Tibial nerve (tissue), 4 donors: ENCODE data around the gene FBXW7. TPM values are rescaled to one million over a fixed set of nuclear protein-coding genes. Genes with fewer than 3 reads are reported as not detected.
A peak's percentile ranks its signal among the peaks of the same experiment; 100 is the strongest.
"Not testable (repeated sequence)": the region's sequence is repeated elsewhere in the genome, so short reads cannot be mapped to it uniquely, and the experiment has no call there.

Source experiments
- DNase-seq, 2 donors: peaks; one replicate each; pipeline ENCODE4 v3.0.0-alpha.2; 2019; ENCODE audit warnings: low spot score in 2 of 2
- H3K27ac ChIP-seq, 4 donors: fragments of 200-600 bp; sonication (generic) in 3 of 4; one replicate each; pipeline ENCODE4 v1.5.1; 2017 to 2019; ENCODE audit warnings: mild to moderate bottlenecking in 1 of 4
- H3K27me3 ChIP-seq, 2 donors: fragments of 200-600 bp; sonication (generic) in 1 of 2; one replicate each; pipeline versions ENCODE4 v1.5.1 to v1.6.0; 2017 to 2019
- H3K36me3 ChIP-seq, 3 donors: fragments of 200-600 bp; sonication (generic); one replicate each; pipeline ENCODE4 v1.5.1; 2018 to 2019
- H3K4me1 ChIP-seq, 4 donors: fragments of 200-600 bp; sonication (generic) in 3 of 4; one replicate each; pipeline ENCODE4 v1.5.1; 2017 to 2019
- H3K4me3 ChIP-seq, 4 donors: fragments of 200-600 bp; sonication (generic) in 3 of 4; one replicate each; pipeline ENCODE4 v1.5.1; 2017 to 2019; ENCODE audit warnings: mild to moderate bottlenecking in 1 of 4, moderate library complexity in 1 of 4
- H3K9me3 ChIP-seq, 4 donors: fragments of 200-600 bp; sonication (generic) in 3 of 4; one replicate each; pipeline ENCODE4 v1.5.1; 2017 to 2019
- EP300 ChIP-seq, 2 donors: sonication (generic); formaldehyde crosslinking; IDR thresholded peaks; one replicate each; pipeline ENCODE4 v1.6.1; 2017; ENCODE audit warnings: antibody characterized with exemption in 2 of 2, mild to moderate bottlenecking in 1 of 2
- POLR2A ChIP-seq, 2 donors: fragments of 450-650 bp; IDR thresholded peaks; one replicate each; pipeline ENCODE4 v1.6.1; 2017; ENCODE audit warnings: antibody characterized with exemption in 2 of 2, mild to moderate bottlenecking in 2 of 2, moderate library complexity in 2 of 2
- WGBS, 2 donors: methylation state at CpG; one replicate each; pipeline ENCODE4 v1.1.5; 2018; 5-methylcytosine and 5-hydroxymethylcytosine counted together
- total RNA-seq, 4 donors: library from RNA; depleted of rRNA; stranded (reverse); fragments of >200 nt; gene quantifications; one replicate each; pipeline ENCODE4 v1.1.0, GENCODE V29; 2016
- TF ChIP-seq, protein P1 (sequence below), 5 experiments: fragments of 200-600 bp in 3 of 5; fragments of 450-650 bp in 2 of 5; sonication (generic) in 3 of 5; IDR thresholded peaks; one replicate each; pipeline ENCODE4 v1.5.1; 2016 to 2019; ENCODE audit warnings: antibody characterized with exemption in 5 of 5, mild to moderate bottlenecking in 3 of 5, moderate library complexity in 2 of 5

FBXW7 gene
- total RNA-seq, 4 donors from 2014 or later: 40.8 to 85.7 (median 62.1) TPM

DNA sequence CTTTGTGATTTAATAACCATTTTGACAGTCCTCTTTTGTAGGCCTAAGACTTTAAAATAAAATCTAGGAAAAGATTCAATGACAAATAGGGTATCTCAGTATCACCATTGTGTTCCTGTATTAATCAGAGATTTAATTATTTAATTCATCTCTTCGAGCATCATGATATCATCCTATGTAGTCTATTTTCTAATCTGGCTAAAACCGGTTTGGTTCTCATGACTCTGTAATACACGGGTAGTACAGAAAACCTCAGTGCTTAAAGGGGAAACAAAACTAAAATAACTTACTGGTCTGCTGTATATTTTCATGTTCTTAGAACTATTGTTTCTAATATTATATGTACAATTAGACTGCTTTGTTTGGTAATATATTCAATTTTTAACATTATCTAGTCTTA lies 23.7 kb upstream of the FBXW7 start:
- Histone ChIP-seq H3K9me3 (no peaks in the 10 kb centered on the region), H3K4me1 (no peaks in the 10 kb centered on the region), H3K27ac (no peak overlapping the region), H3K36me3 (no peaks in the 10 kb centered on the region), H3K4me3 (no peak overlapping the region), H3K27me3 (no peaks in the 10 kb centered on the region)
- WGBS, 2 donors: 29 to 36% methylated on average over 3 of the region's 3 CpGs
- TF ChIP-seq, protein P1, sequence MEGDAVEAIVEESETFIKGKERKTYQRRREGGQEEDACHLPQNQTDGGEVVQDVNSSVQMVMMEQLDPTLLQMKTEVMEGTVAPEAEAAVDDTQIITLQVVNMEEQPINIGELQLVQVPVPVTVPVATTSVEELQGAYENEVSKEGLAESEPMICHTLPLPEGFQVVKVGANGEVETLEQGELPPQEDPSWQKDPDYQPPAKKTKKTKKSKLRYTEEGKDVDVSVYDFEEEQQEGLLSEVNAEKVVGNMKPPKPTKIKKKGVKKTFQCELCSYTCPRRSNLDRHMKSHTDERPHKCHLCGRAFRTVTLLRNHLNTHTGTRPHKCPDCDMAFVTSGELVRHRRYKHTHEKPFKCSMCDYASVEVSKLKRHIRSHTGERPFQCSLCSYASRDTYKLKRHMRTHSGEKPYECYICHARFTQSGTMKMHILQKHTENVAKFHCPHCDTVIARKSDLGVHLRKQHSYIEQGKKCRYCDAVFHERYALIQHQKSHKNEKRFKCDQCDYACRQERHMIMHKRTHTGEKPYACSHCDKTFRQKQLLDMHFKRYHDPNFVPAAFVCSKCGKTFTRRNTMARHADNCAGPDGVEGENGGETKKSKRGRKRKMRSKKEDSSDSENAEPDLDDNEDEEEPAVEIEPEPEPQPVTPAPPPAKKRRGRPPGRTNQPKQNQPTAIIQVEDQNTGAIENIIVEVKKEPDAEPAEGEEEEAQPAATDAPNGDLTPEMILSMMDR (IDR thresholded peaks at IDR 0.05): no peak
- TF ChIP-seq EP300 (IDR thresholded peaks at IDR 0.05): no peak
- TF ChIP-seq POLR2A (IDR thresholded peaks at IDR 0.05): no peak
- no peak for DNase-seq

DNA sequence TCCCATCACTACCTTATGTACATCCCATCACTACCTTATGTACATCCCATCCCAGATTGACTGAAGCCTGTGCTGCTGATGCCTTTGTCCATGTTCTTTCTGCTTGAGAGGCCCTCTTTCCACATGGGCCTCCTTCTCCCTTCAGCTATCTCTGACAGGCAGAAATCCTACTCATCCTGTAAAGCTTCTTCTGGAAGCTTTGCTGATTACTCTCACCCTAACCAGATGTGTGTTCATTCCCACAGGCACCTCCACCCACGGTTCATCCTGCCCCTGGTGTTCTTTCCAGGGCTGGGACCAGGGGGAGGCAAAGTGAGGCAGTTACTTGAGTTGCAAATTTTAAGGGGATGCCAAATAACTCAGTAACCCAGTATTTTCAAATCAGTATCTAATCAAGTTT lies 22.5 kb upstream of the FBXW7 start:
- Histone ChIP-seq H3K9me3 (no peaks in the 10 kb centered on the region), H3K4me3 (no peak overlapping the region)
- WGBS, 2 donors: 48 to 56% methylated on average over 1 of the region's 1 CpG

DNA sequence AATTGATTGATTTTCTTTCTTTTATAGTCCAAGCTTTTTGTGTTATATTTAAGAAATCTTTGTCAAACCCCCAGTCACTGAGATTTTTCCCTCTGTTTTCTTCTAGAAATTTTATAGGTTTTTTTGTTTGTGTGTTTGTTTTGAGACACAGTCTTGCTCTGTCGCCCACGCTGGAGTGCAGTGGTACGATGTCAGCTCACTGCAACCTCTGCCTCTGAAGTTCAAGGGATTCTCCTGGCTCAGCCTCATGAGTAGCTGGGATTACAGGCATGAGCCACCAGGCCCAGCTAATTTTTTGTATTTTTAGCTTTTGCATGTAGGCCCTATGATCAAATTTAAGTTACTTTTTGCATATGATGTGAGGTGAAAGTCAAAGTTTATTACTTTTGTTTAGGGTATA lies 20.9 kb upstream of the FBXW7 start:
- H3K36me3 ChIP-seq: no peaks in the 10 kb centered on the region
- H3K27ac ChIP-seq: no peak overlapping the region
- 55 to 69% methylated on average over 3 of the region's 3 CpGs for WGBS, 2 donors
- H3K9me3 ChIP-seq: no peaks in the 10 kb centered on the region
- no peak for DNase-seq
- TF ChIP-seq EP300 (IDR thresholded peaks at IDR 0.05): no peak
- TF ChIP-seq, protein P1 (IDR thresholded peaks at IDR 0.05): no peak
- TF ChIP-seq POLR2A (IDR thresholded peaks at IDR 0.05): no peak
- no peaks in the 10 kb centered on the region for H3K27me3 ChIP-seq
- no peak overlapping the region for H3K4me3 ChIP-seq
- H3K4me1 ChIP-seq: no peaks in the 10 kb centered on the region

More for the DNA sequence above, 22.5 kb upstream of the FBXW7 start:
- TF ChIP-seq POLR2A (IDR thresholded peaks at IDR 0.05): no peak
- TF ChIP-seq, protein P1 (IDR thresholded peaks at IDR 0.05): no peak
- no peak for TF ChIP-seq EP300 (IDR thresholded peaks at IDR 0.05)
- no peaks in the 10 kb centered on the region for H3K4me1 ChIP-seq
- H3K27me3 ChIP-seq: no peaks in the 10 kb centered on the region
- DNase-seq: no peak
- H3K36me3 ChIP-seq: no peaks in the 10 kb centered on the region
- no peak overlapping the region for H3K27ac ChIP-seq

DNA sequence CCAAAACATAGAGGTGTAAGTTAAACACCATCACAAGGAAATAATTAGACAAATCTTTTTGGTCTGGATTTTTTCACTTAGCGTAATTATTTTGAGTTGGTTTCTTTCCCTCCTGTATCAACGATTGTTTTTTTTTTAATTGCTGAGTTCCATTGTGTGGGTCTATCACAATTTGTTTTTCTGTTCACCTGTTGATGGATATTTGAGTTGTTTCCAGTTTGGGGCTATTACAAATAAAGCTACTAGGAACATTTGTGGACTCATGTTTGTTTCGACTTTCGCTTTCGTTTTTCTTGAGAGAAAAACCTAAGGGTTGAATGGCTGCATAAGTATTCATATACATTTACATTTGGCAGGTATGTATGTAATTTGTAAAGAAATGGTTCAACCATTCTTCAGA lies 20.4 kb upstream of the FBXW7 start:
- Histone ChIP-seq H3K4me1 (no peaks in the 10 kb centered on the region), H3K9me3 (no peaks in the 10 kb centered on the region), H3K27ac (no peak overlapping the region), H3K36me3 (no peaks in the 10 kb centered on the region), H3K4me3 (no peak overlapping the region), H3K27me3 (no peaks in the 10 kb centered on the region)
- WGBS, 2 donors: 91 to 94% methylated on average over 5 of the region's 5 CpGs
- no peak for DNase-seq
- TF ChIP-seq, protein P1 (IDR thresholded peaks at IDR 0.05): no peak
- TF ChIP-seq POLR2A (IDR thresholded peaks at IDR 0.05) (no peak), EP300 (IDR thresholded peaks at IDR 0.05) (no peak)

DNA sequence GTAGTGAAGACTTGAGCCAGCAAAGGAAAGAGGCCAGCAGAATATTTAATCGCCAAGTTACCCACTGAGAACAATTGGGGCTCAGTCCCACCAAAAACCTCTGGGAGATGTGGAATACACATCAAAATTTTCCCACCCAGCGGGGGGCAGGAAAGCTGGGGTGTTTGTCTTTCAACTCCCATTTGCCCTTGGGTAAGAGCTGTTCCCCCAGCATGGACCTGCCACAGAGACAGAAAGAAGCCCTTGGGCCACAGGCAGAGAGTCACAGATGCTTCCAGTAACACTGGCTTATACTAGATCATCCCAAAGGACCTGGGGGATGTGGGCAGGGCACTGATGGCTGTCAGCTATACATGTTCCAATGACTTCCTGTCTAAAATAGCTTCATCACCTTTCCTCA lies 18.9 kb upstream of the FBXW7 start:
- WGBS, 2 donors: 85 to 90% methylated on average over 2 of the region's 2 CpGs
- Histone ChIP-seq H3K36me3 (no peaks in the 10 kb centered on the region), H3K4me3 (no peak overlapping the region), H3K27me3 (no peaks in the 10 kb centered on the region), H3K4me1 (no peaks in the 10 kb centered on the region), H3K27ac (peak overlapping the region in 1 of 4 donors; percentile 15), H3K9me3 (no peaks in the 10 kb centered on the region)
- DNase-seq: no peak
- TF ChIP-seq POLR2A (IDR thresholded peaks at IDR 0.05) (no peak), EP300 (IDR thresholded peaks at IDR 0.05) (no peak)
- TF ChIP-seq, protein P1 (IDR thresholded peaks at IDR 0.05): no peak

DNA sequence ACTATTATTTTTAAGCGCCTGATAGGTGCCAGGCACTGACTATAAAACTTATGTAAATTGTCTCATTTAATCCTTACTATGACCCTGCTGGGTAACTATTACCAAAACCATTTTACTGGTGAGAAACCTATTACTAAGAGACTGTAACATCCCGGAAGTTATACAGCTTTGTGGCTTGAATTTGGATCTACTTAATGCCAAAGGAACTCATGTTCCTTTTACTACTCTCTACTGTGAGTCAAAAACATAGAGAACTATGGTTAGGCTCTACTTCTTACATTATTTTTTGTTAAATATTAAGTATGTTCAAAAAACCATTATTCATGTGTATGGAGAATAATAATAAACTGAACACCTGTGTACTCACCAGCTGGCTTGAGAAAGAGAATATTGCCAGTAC lies 14.8 kb upstream of the FBXW7 start:
- H3K27me3 ChIP-seq, H3K4me1 ChIP-seq, H3K27ac ChIP-seq, H3K9me3 ChIP-seq, DNase-seq, H3K36me3 ChIP-seq, H3K4me3 ChIP-seq: not testable (repeated sequence)
- WGBS, 2 donors: 92 to 98% methylated on average over 2 of the region's 2 CpGs
